ENCODE data around the gene SGO1. TPM values are rescaled to one million over a fixed set of nuclear protein-coding genes. Genes with fewer than 3 reads are reported as not detected.

The SGO1 gene
- total RNA-seq, 1 experiment from 2014 or later = 12.2 TPM

- H3K36me3 Mint-ChIP-seq (ENCODE audit: insufficient read depth, unreplicated experiment) = peaks cover 7% of the 10 kb centered on the region
- H3K27ac Mint-ChIP-seq (ENCODE audit: low read depth, unreplicated experiment) = peak overlapping the region; percentile 85
- peaks cover 5% of the 10 kb centered on the region for H3K4me1 Mint-ChIP-seq (ENCODE audit: insufficient read depth, unreplicated experiment)
- H3K9me3 Mint-ChIP-seq (ENCODE audit: unreplicated experiment) = no peaks in the 10 kb centered on the region
- no peak for TF ChIP-seq CTCF (IDR thresholded peaks at IDR 0.05; ENCODE audit: unreplicated experiment)
- ChIA-PET POLR2A (no interaction called here), CTCF (no interaction called here)
- no peaks in the 10 kb centered on the region for H3K27me3 Mint-ChIP-seq (ENCODE audit: insufficient read depth, unreplicated experiment)
- no peak for DNase-seq (ENCODE audit: unreplicated experiment)
- intact Hi-C loops (cut with micrococcal nuclease) = no loop called here
- BruUV-seq (replicated peaks) = no TSS peak
- no peak overlapping the region for H3K4me3 Mint-ChIP-seq (ENCODE audit: unreplicated experiment)
Measured at GRCh38 chr3:20161714-20162113, 24.3 kb downstream of the SGO1 start.

- ChIA-PET CTCF (no interaction called here), POLR2A (no interaction called here)
- BruUV-seq (replicated peaks) = no TSS peak
- intact Hi-C loops (cut with micrococcal nuclease) = no loop called here
- no peak for TF ChIP-seq CTCF (IDR thresholded peaks at IDR 0.05; ENCODE audit: unreplicated experiment)
- H3K9me3 Mint-ChIP-seq (ENCODE audit: unreplicated experiment) = no peaks in the 10 kb centered on the region
- H3K27me3 Mint-ChIP-seq (ENCODE audit: insufficient read depth, unreplicated experiment) = no peaks in the 10 kb centered on the region
- no peak for DNase-seq (ENCODE audit: unreplicated experiment)
- no peak overlapping the region for H3K4me3 Mint-ChIP-seq (ENCODE audit: unreplicated experiment)
- peaks cover 7% of the 10 kb centered on the region for H3K36me3 Mint-ChIP-seq (ENCODE audit: insufficient read depth, unreplicated experiment)
- peak overlapping the region; percentile 85 for H3K27ac Mint-ChIP-seq (ENCODE audit: low read depth, unreplicated experiment)
- no peaks in the 10 kb centered on the region for H3K4me1 Mint-ChIP-seq (ENCODE audit: insufficient read depth, unreplicated experiment)
Measured at GRCh38 chr3:20160230-20160629, 25.8 kb downstream of the SGO1 start.

GRCh38 chr3:20154928-20155327 is 31.1 kb downstream of the SGO1 start:
- H3K27ac Mint-ChIP-seq (ENCODE audit: low read depth, unreplicated experiment) = no peak overlapping the region
- TF ChIP-seq CTCF (IDR thresholded peaks at IDR 0.05; ENCODE audit: unreplicated experiment) = no peak
- intact Hi-C loops (cut with micrococcal nuclease) = no loop called here
- H3K36me3 Mint-ChIP-seq (ENCODE audit: insufficient read depth, unreplicated experiment) = peaks cover 11% of the 10 kb centered on the region
- no peaks in the 10 kb centered on the region for H3K27me3 Mint-ChIP-seq (ENCODE audit: insufficient read depth, unreplicated experiment)
- H3K4me1 Mint-ChIP-seq (ENCODE audit: insufficient read depth, unreplicated experiment) = no peaks in the 10 kb centered on the region
- ChIA-PET CTCF (interaction anchor here (0.6 to 0.7 kb wide), 2 partner anchors 227 to 454 kb away, joined by 3 to 5 read pairs; no protein-coding TSS in a partner anchor), POLR2A (interaction anchor here (0.6 kb wide), 1 partner anchor 17 kb away, joined by 3 read pairs; no protein-coding TSS in a partner anchor)
- BruUV-seq (replicated peaks) = no TSS peak
- H3K4me3 Mint-ChIP-seq (ENCODE audit: unreplicated experiment) = no peak overlapping the region
- no peaks in the 10 kb centered on the region for H3K9me3 Mint-ChIP-seq (ENCODE audit: unreplicated experiment)
- no peak for DNase-seq (ENCODE audit: unreplicated experiment)

- CTCF ChIA-PET = interaction anchor here (0.7 kb wide), 1 partner anchor 226 kb away, joined by 3 read pairs; no protein-coding TSS in a partner anchor
- intact Hi-C loops (cut with micrococcal nuclease) = no loop called here
- no peak overlapping the region for H3K27ac Mint-ChIP-seq (ENCODE audit: low read depth, unreplicated experiment)
Measured at GRCh38 chr3:20154078-20154477, 31.9 kb downstream of the SGO1 start.

More at GRCh38 chr3:20154078-20154477, 31.9 kb downstream of the SGO1 start:
- BruUV-seq (replicated peaks) = no TSS peak
- no peak for DNase-seq (ENCODE audit: unreplicated experiment)
- Mint-ChIP-seq H3K9me3 (ENCODE audit: unreplicated experiment) (no peaks in the 10 kb centered on the region), H3K4me3 (ENCODE audit: unreplicated experiment) (no peak overlapping the region), H3K4me1 (ENCODE audit: insufficient read depth, unreplicated experiment) (no peaks in the 10 kb centered on the region), H3K27me3 (ENCODE audit: insufficient read depth, unreplicated experiment) (no peaks in the 10 kb centered on the region), H3K36me3 (ENCODE audit: insufficient read depth, unreplicated experiment) (peaks cover 11% of the 10 kb centered on the region)
- no peak for TF ChIP-seq CTCF (IDR thresholded peaks at IDR 0.05; ENCODE audit: unreplicated experiment)
- POLR2A ChIA-PET = no interaction called here
